ENCODE measurements around the gene SH2D3C.

Gene SH2D3C

GRCh38 chr9:127697575-127697974 lies 80.9 kb downstream of the SH2D3C start:
- ATAC-seq (ENCODE audit: low read depth), result no peak
- peaks cover 12% of the 10 kb centered on the region for H3K4me1 Mint-ChIP-seq

GRCh38 chr9:127694890-127695720 lies 83.4 kb downstream of the SH2D3C start:
- Mint-ChIP-seq H3K27me3 (no peaks in the 10 kb centered on the region), H3K4me1 (peaks cover 10% of the 10 kb centered on the region), H3K36me3 (no peaks in the 10 kb centered on the region), H3K9me3 (no peaks in the 10 kb centered on the region), H3K27ac (no peak overlapping the region), H3K4me3 (no peak overlapping the region)
- ATAC-seq (ENCODE audit: low read depth) (no peak), DNase-seq (ENCODE audit: low spot score in 2 of 2) (no peak)

More at GRCh38 chr9:127697575-127697974, 80.9 kb downstream of the SH2D3C start:
- Mint-ChIP-seq H3K9me3 (no peaks in the 10 kb centered on the region), H3K4me3 (no peak overlapping the region), H3K27ac (no peak overlapping the region), H3K27me3 (no peaks in the 10 kb centered on the region), H3K36me3 (no peaks in the 10 kb centered on the region)
- no peak for DNase-seq (ENCODE audit: low spot score in 2 of 2)

- Mint-ChIP-seq H3K4me1 (no peaks in the 10 kb centered on the region), H3K36me3 (no peaks in the 10 kb centered on the region), H3K27me3 (no peaks in the 10 kb centered on the region), H3K4me3 (no peak overlapping the region), H3K9me3 (no peaks in the 10 kb centered on the region), H3K27ac (no peak overlapping the region)
- DNase-seq (ENCODE audit: low spot score in 2 of 2) (no peak), ATAC-seq (ENCODE audit: low read depth) (no peak)
Measured at GRCh38 chr9:127693697-127694096, 84.8 kb downstream of the SH2D3C start.

- no peak overlapping the region for H3K27ac Mint-ChIP-seq
- no peak overlapping the region for H3K4me3 Mint-ChIP-seq
- ATAC-seq (ENCODE audit: low read depth), result no peak
- no peaks in the 10 kb centered on the region for H3K4me1 Mint-ChIP-seq
- DNase-seq (ENCODE audit: low spot score in 2 of 2), result no peak
- H3K36me3 Mint-ChIP-seq, result no peaks in the 10 kb centered on the region
- H3K27me3 Mint-ChIP-seq, result no peaks in the 10 kb centered on the region
- H3K9me3 Mint-ChIP-seq, result no peaks in the 10 kb centered on the region
Measured at GRCh38 chr9:127693143-127693542, 85.3 kb downstream of the SH2D3C start.

GRCh38 chr9:127692071-127692470 lies 86.4 kb downstream of the SH2D3C start:
- Mint-ChIP-seq H3K4me3 (no peak overlapping the region), H3K4me1 (no peaks in the 10 kb centered on the region), H3K9me3 (no peaks in the 10 kb centered on the region), H3K27me3 (no peaks in the 10 kb centered on the region), H3K36me3 (no peaks in the 10 kb centered on the region), H3K27ac (no peak overlapping the region)
- ATAC-seq (ENCODE audit: low read depth), result no peak
- DNase-seq (ENCODE audit: low spot score in 2 of 2), result no peak

GRCh38 chr9:127690735-127691134 lies 87.7 kb downstream of the SH2D3C start:
- H3K4me1 Mint-ChIP-seq, result no peaks in the 10 kb centered on the region
- DNase-seq (ENCODE audit: low spot score in 2 of 2) (no peak), ATAC-seq (ENCODE audit: low read depth) (no peak)
- no peaks in the 10 kb centered on the region for H3K9me3 Mint-ChIP-seq
- H3K36me3 Mint-ChIP-seq, result no peaks in the 10 kb centered on the region
- no peak overlapping the region for H3K4me3 Mint-ChIP-seq
- H3K27me3 Mint-ChIP-seq, result peaks cover 3% of the 10 kb centered on the region
- no peak overlapping the region for H3K27ac Mint-ChIP-seq

- Mint-ChIP-seq H3K9me3 (no peaks in the 10 kb centered on the region), H3K36me3 (no peaks in the 10 kb centered on the region), H3K27ac (no peak overlapping the region), H3K4me3 (no peak overlapping the region), H3K4me1 (no peaks in the 10 kb centered on the region), H3K27me3 (peaks cover 5% of the 10 kb centered on the region)
- ATAC-seq (ENCODE audit: low read depth), result no peak
- DNase-seq (ENCODE audit: low spot score in 2 of 2), result no peak
Measured at GRCh38 chr9:127689329-127690000, 89.0 kb downstream of the SH2D3C start.

All from memory B cell (primary cell).